Keratinocyte (primary cell): ENCODE data around the gene MAU2. TPM values are rescaled to one million over a fixed set of nuclear protein-coding genes. Genes with fewer than 3 reads are reported as not detected.

Experiments used
- DNase-seq: peaks from one replicate; pipeline ENCODE4 v3.0.0-alpha.2; 2011; ENCODE audit warnings: low read depth, missing footprints, low spot score
- FAIRE-seq: peaks from 2 replicates; lab custom pipeline; 2011; peaks lifted over from hg19 to GRCh38; lab: Jason Lieb, UNC
- H2AFZ ChIP-seq: 2 replicates; pipeline ENCODE4 v1.6.0; 2012; ENCODE audit warnings: low read length, control low read depth, inconsistent platforms; ENCODE audit not compliant: control insufficient read depth
- H3K27ac ChIP-seq: 2 replicates; pipeline ENCODE4 v1.5.1; 2011; ENCODE audit warnings: low read length; ENCODE audit not compliant: control insufficient read depth, insufficient read depth
- H3K27me3 ChIP-seq: 3 replicates; pipeline ENCODE4 v1.6.0; 2011; ENCODE audit warnings: low read length; ENCODE audit not compliant: control insufficient read depth, insufficient read depth; ENCODE audit errors: extremely low read depth
- H3K36me3 ChIP-seq, 2 experiments: 2 replicates in 1 of 2; 3 replicates in 1 of 2; pipeline ENCODE4 v1.5.1; 2011; ENCODE audit warnings: low read length in 2 of 2, mild to moderate bottlenecking in 1 of 2; ENCODE audit not compliant: control insufficient read depth in 2 of 2, insufficient read depth in 2 of 2; ENCODE audit errors: extremely low read depth in 1 of 2
- H3K4me1 ChIP-seq: 3 replicates; pipeline ENCODE4 v1.5.1; 2011; ENCODE audit warnings: low read length; ENCODE audit not compliant: control insufficient read depth, insufficient read depth; ENCODE audit errors: extremely low read depth
- H3K4me2 ChIP-seq: 3 replicates; pipeline ENCODE4 v1.6.0; 2011; ENCODE audit warnings: low read depth, low read length; ENCODE audit not compliant: control insufficient read depth, insufficient read depth; ENCODE audit errors: extremely low read depth
- H3K4me3 ChIP-seq, 3 experiments: fragments of 200-600 bp in 1 of 3; sonication (generic) in 1 of 3; 2 replicates in 2 of 3; 3 replicates in 1 of 3; pipeline ENCODE4 v1.5.1; 2011 to 2016; ENCODE audit warnings: low read length in 3 of 3, mild to moderate bottlenecking in 3 of 3, control low read depth in 2 of 3, inconsistent platforms in 1 of 3, low read depth in 1 of 3, mixed read lengths in 1 of 3, mixed run types in 1 of 3, moderate library complexity in 1 of 3; ENCODE audit not compliant: control insufficient read depth in 2 of 3, insufficient read depth in 2 of 3; ENCODE audit errors: extremely low read depth in 1 of 3
- H3K79me2 ChIP-seq: 2 replicates; pipeline ENCODE4 v1.6.0; 2012; ENCODE audit warnings: low read length; ENCODE audit not compliant: control insufficient read depth, insufficient read depth
- H3K9ac ChIP-seq: 3 replicates; pipeline ENCODE4 v1.6.0; 2011; ENCODE audit warnings: low read length; ENCODE audit not compliant: control insufficient read depth, insufficient read depth; ENCODE audit errors: extremely low read depth
- H3K9me1 ChIP-seq: 3 replicates; pipeline ENCODE4 v1.6.0; 2011; ENCODE audit warnings: low read length; ENCODE audit not compliant: control insufficient read depth, insufficient read depth; ENCODE audit errors: extremely low read depth
- H3K9me3 ChIP-seq: 2 replicates; pipeline ENCODE4 v1.5.1; 2012; ENCODE audit warnings: low read depth, low read length; ENCODE audit not compliant: control insufficient read depth
- H4K20me1 ChIP-seq: 3 replicates; pipeline ENCODE4 v1.6.0; 2011; ENCODE audit warnings: low read length; ENCODE audit not compliant: control insufficient read depth, insufficient read depth; ENCODE audit errors: extremely low read depth
- CTCF ChIP-seq, 3 experiments: IDR thresholded peaks in 1 of 3; conservative IDR thresholded peaks in 1 of 3; optimal IDR thresholded peaks in 1 of 3; 2 replicates in 2 of 3; 3 replicates in 1 of 3; pipeline versions ENCODE3 to v1.5.1; 2011; ENCODE audit warnings: low read length in 3 of 3, mild to moderate bottlenecking in 3 of 3, moderate library complexity in 2 of 3, control low read depth in 1 of 3, inconsistent platforms in 1 of 3; ENCODE audit not compliant: insufficient read depth in 2 of 3; ENCODE audit errors: extremely low read depth in 1 of 3
- EZH2 ChIP-seq: IDR thresholded peaks from one replicate; pipeline ENCODE4 v1.6.1; 2012; ENCODE audit warnings: inconsistent platforms, mild to moderate bottlenecking, low read length, moderate library complexity
- dilution Hi-C: fragments of 300-500 bp; cut with MboI; formaldehyde crosslinking; loops from one replicate; pipeline ENCODE4 v1.7.0; 2020; ENCODE audit warnings: low sequenced_read_pairs; ENCODE audit not compliant: extremely low pct_ligation_motif_present
- polyA plus RNA-seq, 5 experiments: library from polyadenylated mRNA; depleted of rRNA in 3 of 5; stranded (reverse) in 3 of 5; stranded (forward) in 1 of 5; unstranded in 1 of 5; fragments of >200 nt; gene quantifications; 1 replicate in 1 of 5; 2 replicates in 3 of 5; 3 replicates in 1 of 5; pipeline versions ENCODE4 v1.2.1 to v1.2.3, GENCODE V29; 2011 to 2012; ENCODE audit warnings: missing spikeins in 2 of 5, low read depth in 1 of 5, low replicate concordance in 1 of 5

The MAU2 gene
- polyA plus RNA-seq, 1 donor (not counting 4 experiments of a cell fraction or from before 2014, with no cell fraction given), result 10.3 TPM

DNA sequence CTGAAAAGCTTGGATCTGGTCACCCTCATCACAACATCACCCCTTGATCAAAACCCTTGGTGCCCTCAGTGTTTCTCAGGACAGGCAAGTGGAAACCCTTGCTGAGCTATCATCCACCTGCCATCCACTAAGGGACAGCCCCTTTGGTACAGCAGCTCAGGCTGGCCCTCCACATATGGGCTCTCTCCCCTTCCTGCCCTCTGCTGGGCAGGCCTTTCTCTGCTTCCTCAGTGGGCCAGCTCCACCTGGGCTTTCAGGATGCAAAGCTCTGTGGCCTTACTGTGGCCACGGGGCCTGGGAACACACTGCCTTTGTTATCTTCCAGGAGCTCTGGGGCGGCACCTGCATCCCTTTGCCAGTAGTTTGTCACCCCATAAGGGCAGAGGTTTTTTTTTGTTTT, 5.2 kb upstream of the MAU2 start:
- H3K4me3 ChIP-seq, result no peak overlapping the region
- TF ChIP-seq CTCF (optimal IDR thresholded peaks at IDR 0.05 in 1 of 3, IDR thresholded peaks at IDR 0.05 in 1 of 3, conservative IDR thresholded peaks at IDR 0.05 in 1 of 3; ENCODE audit: extremely low read depth in 1 of 3, insufficient read depth in 2 of 3, low read length in 3 of 3), result peak in 1 of 3 experiments; percentile 17
- TF ChIP-seq EZH2, result no peak
- H3K27me3 ChIP-seq, result no peaks in the 10 kb centered on the region
- no peak overlapping the region for H3K9ac ChIP-seq
- peaks cover 25% of the 10 kb centered on the region for H3K79me2 ChIP-seq
- no peak overlapping the region for H3K4me2 ChIP-seq
- no peaks in the 10 kb centered on the region for H3K9me3 ChIP-seq
- H3K9me1 ChIP-seq, result no peaks in the 10 kb centered on the region
- no peak overlapping the region for H2AFZ ChIP-seq
- no peak overlapping the region for H3K27ac ChIP-seq
- H3K36me3 ChIP-seq, result peaks cover 6 to 12% of the 10 kb centered on the region in 2 experiments
- no peaks in the 10 kb centered on the region for H4K20me1 ChIP-seq
- dilution Hi-C loops, result no loop called here
- peaks cover 8% of the 10 kb centered on the region for H3K4me1 ChIP-seq
- no peak for DNase-seq
- FAIRE-seq, result no peak

DNA sequence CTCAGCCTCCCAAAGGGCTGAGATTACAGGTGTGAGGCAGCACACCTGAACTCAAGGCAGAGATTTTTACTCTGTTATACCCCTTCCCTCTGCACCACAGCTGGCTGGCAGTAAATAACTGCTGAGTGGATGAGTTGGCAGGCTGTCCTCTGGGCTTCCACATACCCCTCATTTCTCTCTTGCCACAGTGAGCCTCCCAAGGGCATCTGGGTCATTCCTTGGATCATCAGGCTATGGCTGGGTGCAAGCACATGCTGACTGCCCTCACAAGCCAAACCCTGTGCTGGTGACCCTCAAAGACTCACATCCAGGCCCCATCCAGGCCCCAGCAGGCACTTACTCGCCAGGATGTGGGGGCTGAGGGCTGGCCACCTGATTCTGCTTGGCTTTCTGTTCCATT, 4.5 kb upstream of the MAU2 start:
- Histone ChIP-seq H3K27me3 (no peaks in the 10 kb centered on the region), H3K4me3 (no peak overlapping the region), H3K36me3 (peaks cover 6 to 12% of the 10 kb centered on the region in 2 experiments), H3K9ac (no peak overlapping the region), H2AFZ (no peak overlapping the region), H4K20me1 (no peaks in the 10 kb centered on the region), H3K27ac (no peak overlapping the region), H3K4me1 (peaks cover 8% of the 10 kb centered on the region), H3K4me2 (no peak overlapping the region), H3K9me1 (no peaks in the 10 kb centered on the region), H3K9me3 (no peaks in the 10 kb centered on the region), H3K79me2 (peaks cover 29% of the 10 kb centered on the region)
- FAIRE-seq (no peak), DNase-seq (no peak)
- TF ChIP-seq EZH2, result no peak
- no peak for TF ChIP-seq CTCF (optimal IDR thresholded peaks at IDR 0.05 in 1 of 3, IDR thresholded peaks at IDR 0.05 in 1 of 3, conservative IDR thresholded peaks at IDR 0.05 in 1 of 3; ENCODE audit: extremely low read depth in 1 of 3, insufficient read depth in 2 of 3, low read length in 3 of 3)
- dilution Hi-C loops, result no loop called here
